HepG2 (cell line): ENCODE data around the gene TLCD5. TPM values are rescaled to one million over a fixed set of nuclear protein-coding genes. Genes with fewer than 3 reads are reported as not detected.

Source experiments
- BHLHE40 ChIP-seq: IDR thresholded peaks from 2 replicates; pipeline ENCODE4 v1.6.1; 2011; ENCODE audit warnings: low read length, improper control_type of control experiment
- BRCA1 ChIP-seq: sonication (generic); formaldehyde crosslinking; IDR thresholded peaks from 2 replicates; pipeline ENCODE4 v1.4.0; 2020; ENCODE audit warnings: missing genetic modification reagents
- CBX1 ChIP-seq: IDR thresholded peaks from one replicate; pipeline ENCODE4 v1.6.1; 2016; ENCODE audit warnings: antibody characterized with exemption, low read depth
- CCDC6 ChIP-seq: sonication (generic); formaldehyde crosslinking; IDR thresholded peaks from 2 replicates; pipeline ENCODE4 v1.8.1; 2022; ENCODE audit warnings: mild to moderate bottlenecking, missing genetic modification reagents, moderate library complexity
- CHD4 ChIP-seq: fragments of 200-600 bp; sonication (generic); IDR thresholded peaks from 2 replicates; pipeline ENCODE4 v1.7.0; 2017; ENCODE audit warnings: mild to moderate bottlenecking, low read length, borderline replicate concordance
- CREM ChIP-seq, 2 experiments: sonication (generic) in 1 of 2; formaldehyde crosslinking in 1 of 2; IDR thresholded peaks; 2 replicates each; pipeline versions ENCODE4 v1.4.0 to v1.6.1; 2016 to 2020; ENCODE audit warnings: antibody characterized with exemption in 1 of 2, mild to moderate bottlenecking in 1 of 2, missing genetic modification reagents in 1 of 2
- FLYWCH1 ChIP-seq: sonication (generic); formaldehyde crosslinking; IDR thresholded peaks from 2 replicates; pipeline ENCODE4 v1.8.1; 2023; ENCODE audit warnings: mild to moderate bottlenecking, missing genetic modification reagents
- GLI4 ChIP-seq: sonication (generic); formaldehyde crosslinking; IDR thresholded peaks from 2 replicates; pipeline ENCODE4 v1.5.1; 2020; ENCODE audit warnings: missing genetic modification reagents, mild to moderate bottlenecking, moderate library complexity, borderline replicate concordance
- GPBP1L1 ChIP-seq: sonication (generic); formaldehyde crosslinking; IDR thresholded peaks from 2 replicates; pipeline ENCODE4 v1.5.0; 2020; ENCODE audit warnings: mild to moderate bottlenecking, missing genetic modification reagents
- MAFK ChIP-seq, 2 experiments: IDR thresholded peaks in 1 of 2; conservative IDR thresholded peaks in 1 of 2; 2 replicates each; pipeline ENCODE4 v1.6.1; 2011; ENCODE audit warnings: improper control_type of control experiment in 2 of 2, low read length in 2 of 2
- MLLT10 ChIP-seq: sonication (generic); formaldehyde crosslinking; IDR thresholded peaks from 2 replicates; pipeline ENCODE4 v1.4.0; 2020; ENCODE audit warnings: missing genetic modification reagents
- TIGD3 ChIP-seq: sonication (generic); formaldehyde crosslinking; IDR thresholded peaks from 2 replicates; pipeline ENCODE4 v1.5.1; 2020; ENCODE audit warnings: mild to moderate bottlenecking, missing genetic modification reagents, borderline replicate concordance
- YEATS4 ChIP-seq: sonication (generic); formaldehyde crosslinking; IDR thresholded peaks from 2 replicates; pipeline ENCODE4 v1.4.0; 2020; ENCODE audit warnings: missing genetic modification reagents, borderline replicate concordance
- ZNF17 ChIP-seq: sonication (generic); formaldehyde crosslinking; IDR thresholded peaks from 2 replicates; pipeline ENCODE4 v1.5.0; 2020; ENCODE audit warnings: mild to moderate bottlenecking, missing genetic modification reagents
- ZNF235 ChIP-seq: sonication (generic); formaldehyde crosslinking; IDR thresholded peaks from 2 replicates; pipeline ENCODE4 v1.8.1; 2023; ENCODE audit warnings: mild to moderate bottlenecking, missing genetic modification reagents, borderline replicate concordance
- ZNF616 ChIP-seq: sonication (generic); formaldehyde crosslinking; IDR thresholded peaks from 2 replicates; pipeline ENCODE4 v1.5.0; 2020; ENCODE audit warnings: low read depth, mild to moderate bottlenecking, missing genetic modification reagents
- ZNF674 ChIP-seq: sonication (generic); formaldehyde crosslinking; IDR thresholded peaks from 2 replicates; pipeline ENCODE4 v1.5.0; 2020; ENCODE audit warnings: low read depth, mild to moderate bottlenecking, missing genetic modification reagents
- polyA plus RNA-seq, 8 experiments: library from polyadenylated mRNA; depleted of rRNA in 3 of 8; stranded (reverse) in 7 of 8; unstranded in 1 of 8; fragments of >200 nt; fragmentation: Illumina TruSeq in 4 of 8; extraction: Trizol in 4 of 8; gene quantifications; 2 replicates each; pipeline versions ENCODE4 v1.2.1 to v1.2.3, GENCODE V29; 2011 to 2016; ENCODE audit warnings: low read depth in 4 of 8, missing spikeins in 1 of 8, mixed read lengths in 1 of 8; ENCODE audit not compliant: insufficient read depth in 1 of 8
- total RNA-seq, 5 experiments: library from RNA; depleted of rRNA; stranded (reverse); fragments of >200 nt; fragmentation: Illumina TruSeq; extraction: Trizol; gene quantifications; 2 replicates each; pipeline ENCODE4 v1.2.3, GENCODE V29; 2016; ENCODE audit warnings: low read depth in 1 of 5
- TF ChIP-seq, protein P1 (sequence below): sonication (generic); formaldehyde crosslinking; IDR thresholded peaks from 2 replicates; pipeline ENCODE4 v1.5.1; 2020; ENCODE audit warnings: mild to moderate bottlenecking, missing genetic modification reagents, moderate library complexity
- TF ChIP-seq, protein P2 (sequence below): sonication (generic); formaldehyde crosslinking; IDR thresholded peaks from 2 replicates; pipeline ENCODE4 v1.8.1; 2023; ENCODE audit warnings: mild to moderate bottlenecking, missing genetic modification reagents, borderline replicate concordance

Gene TLCD5
- total and polyA plus RNA-seq, 2 of the 13 experiments (the other 11 are each of a cell fraction or from before 2014, with no cell fraction given) = 6.1 to 7.6 TPM

DNA sequence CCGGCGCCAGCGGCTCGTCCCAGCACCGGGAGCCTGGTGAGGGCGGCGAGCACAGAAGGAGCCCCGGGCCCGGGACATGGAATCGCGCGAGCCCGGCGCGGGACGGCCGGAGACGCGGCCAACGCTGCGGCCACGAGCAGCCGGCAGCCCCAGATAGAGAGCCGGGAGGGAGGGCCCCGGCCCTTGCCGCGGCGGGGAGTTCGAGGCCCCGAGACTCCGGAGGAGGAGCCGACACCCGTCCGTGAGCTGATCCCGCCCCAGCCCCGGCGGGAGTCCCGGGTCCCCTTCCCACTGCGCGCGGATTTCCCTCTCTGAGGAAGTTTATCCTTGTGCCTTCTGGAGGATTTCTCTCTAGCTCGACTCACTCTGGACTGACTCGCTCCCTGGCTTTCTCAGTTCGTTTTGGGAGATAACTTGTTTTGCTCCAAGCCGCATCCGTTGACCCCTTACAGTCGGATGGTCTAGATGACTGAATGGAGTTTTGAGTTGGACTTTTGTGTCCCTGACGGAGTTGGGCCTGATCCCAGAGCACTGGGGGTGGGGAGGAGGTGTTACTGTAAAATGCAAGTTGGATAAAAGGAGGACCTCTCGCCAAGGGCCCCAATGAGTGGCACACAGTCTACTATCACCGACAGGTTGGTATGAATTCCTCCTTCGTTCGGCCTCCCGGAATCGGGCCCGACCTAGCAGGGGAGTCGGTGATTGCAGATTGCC lies 11.7 kb downstream of the TLCD5 start (continued):
- TF ChIP-seq, protein P1, sequence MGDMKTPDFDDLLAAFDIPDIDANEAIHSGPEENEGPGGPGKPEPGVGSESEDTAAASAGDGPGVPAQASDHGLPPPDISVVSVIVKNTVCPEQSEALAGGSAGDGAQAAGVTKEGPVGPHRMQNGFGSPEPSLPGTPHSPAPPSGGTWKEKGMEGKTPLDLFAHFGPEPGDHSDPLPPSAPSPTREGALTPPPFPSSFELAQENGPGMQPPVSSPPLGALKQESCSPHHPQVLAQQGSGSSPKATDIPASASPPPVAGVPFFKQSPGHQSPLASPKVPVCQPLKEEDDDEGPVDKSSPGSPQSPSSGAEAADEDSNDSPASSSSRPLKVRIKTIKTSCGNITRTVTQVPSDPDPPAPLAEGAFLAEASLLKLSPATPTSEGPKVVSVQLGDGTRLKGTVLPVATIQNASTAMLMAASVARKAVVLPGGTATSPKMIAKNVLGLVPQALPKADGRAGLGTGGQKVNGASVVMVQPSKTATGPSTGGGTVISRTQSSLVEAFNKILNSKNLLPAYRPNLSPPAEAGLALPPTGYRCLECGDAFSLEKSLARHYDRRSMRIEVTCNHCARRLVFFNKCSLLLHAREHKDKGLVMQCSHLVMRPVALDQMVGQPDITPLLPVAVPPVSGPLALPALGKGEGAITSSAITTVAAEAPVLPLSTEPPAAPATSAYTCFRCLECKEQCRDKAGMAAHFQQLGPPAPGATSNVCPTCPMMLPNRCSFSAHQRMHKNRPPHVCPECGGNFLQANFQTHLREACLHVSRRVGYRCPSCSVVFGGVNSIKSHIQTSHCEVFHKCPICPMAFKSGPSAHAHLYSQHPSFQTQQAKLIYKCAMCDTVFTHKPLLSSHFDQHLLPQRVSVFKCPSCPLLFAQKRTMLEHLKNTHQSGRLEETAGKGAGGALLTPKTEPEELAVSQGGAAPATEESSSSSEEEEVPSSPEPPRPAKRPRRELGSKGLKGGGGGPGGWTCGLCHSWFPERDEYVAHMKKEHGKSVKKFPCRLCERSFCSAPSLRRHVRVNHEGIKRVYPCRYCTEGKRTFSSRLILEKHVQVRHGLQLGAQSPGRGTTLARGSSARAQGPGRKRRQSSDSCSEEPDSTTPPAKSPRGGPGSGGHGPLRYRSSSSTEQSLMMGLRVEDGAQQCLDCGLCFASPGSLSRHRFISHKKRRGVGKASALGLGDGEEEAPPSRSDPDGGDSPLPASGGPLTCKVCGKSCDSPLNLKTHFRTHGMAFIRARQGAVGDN (CRISPR knock-in tag) = peak; percentile 7; the same call in 1 of the 2 replicates
- TF ChIP-seq GLI4 (CRISPR knock-in tag) = no peak
- no peak for TF ChIP-seq ZNF17
- TF ChIP-seq YEATS4 (CRISPR knock-in tag) = no peak
- no peak for TF ChIP-seq MAFK (conservative IDR thresholded peaks at IDR 0.05 in 1 of 2, IDR thresholded peaks at IDR 0.05 in 1 of 2; ENCODE audit: low read length in 2 of 2)
- no peak for TF ChIP-seq GPBP1L1 (CRISPR knock-in tag)
- no peak for TF ChIP-seq CCDC6 (CRISPR knock-in tag)
- TF ChIP-seq FLYWCH1 = no peak
- no peak for TF ChIP-seq BHLHE40
- TF ChIP-seq, protein P2, sequence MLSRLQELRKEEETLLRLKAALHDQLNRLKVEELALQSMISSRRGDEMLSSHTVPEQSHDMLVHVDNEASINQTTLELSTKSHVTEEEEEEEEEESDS (CRISPR knock-in tag) = no peak
- TF ChIP-seq MLLT10 (CRISPR knock-in tag) = no peak
- TF ChIP-seq CBX1 = no peak
- TF ChIP-seq CHD4 = no peak
- no peak for TF ChIP-seq ZNF674
- TF ChIP-seq CREM (IDR thresholded peaks at IDR 0.05) = no peak
- no peak for TF ChIP-seq CREM (CRISPR knock-in tag; IDR thresholded peaks at IDR 0.05)
- TF ChIP-seq ZNF616 (CRISPR knock-in tag) = no peak
- no peak for TF ChIP-seq ZNF235 (CRISPR knock-in tag)
- TF ChIP-seq BRCA1 (CRISPR knock-in tag) = no peak
- TF ChIP-seq TIGD3 (CRISPR knock-in tag) = no peak
